IMR-90 (cell line): ENCODE measurements around the gene EXOC6B. TPM values are rescaled to one million over a fixed set of nuclear protein-coding genes. Genes with fewer than 3 reads are reported as not detected.
A peak's percentile ranks its signal among the peaks of the same experiment; 100 is the strongest.

Experiments
- ATAC-seq: fragments of 200-7000 bp; cut with Tn5 transposase; 2 replicates; pipeline ENCODE4 v1.9.1; 2020; ENCODE audit warnings: low read depth, mild to moderate bottlenecking, moderate library complexity
- BruUV-seq: library from RNA; stranded (reverse); fragments of 400-500 nt; replicated peaks from 2 replicates; lab custom pipeline; 2021; lab: Mats Ljungman, UMichigan
- CTCF ChIA-PET: fragments of 300-600 bp; formaldehyde crosslinking; extraction: SDS; loops from one replicate; lab custom pipeline; 2021; ENCODE audit warnings: antibody characterized with exemption; lab: Yijun Ruan, JAX
- POLR2A ChIA-PET: fragments of 300-600 bp; sonication (Branson Sonifier 250); formaldehyde crosslinking; loops from one replicate; lab custom pipeline; 2022; ENCODE audit warnings: antibody characterized with exemption; ENCODE audit not compliant: unreplicated experiment; lab: Charles Lee
- DNase-seq: peaks from one replicate; pipeline ENCODE4 v3.0.0; 2013
- H2AFZ ChIP-seq: replicated peaks from 2 replicates; pipeline ENCODE3; 2013; ENCODE audit warnings: low read length, mild to moderate bottlenecking; ENCODE audit not compliant: poor library complexity
- H2AK5ac ChIP-seq: 2 replicates; pipeline ENCODE4 v1.6.1; 2013; ENCODE audit warnings: low read depth, low read length, inconsistent platforms
- H2AK9ac ChIP-seq: replicated peaks from 2 replicates; pipeline ENCODE3; 2013; ENCODE audit warnings: mild to moderate bottlenecking, low read depth, low read length, moderate library complexity; ENCODE audit not compliant: poor library complexity
- H2BK120ac ChIP-seq: 2 replicates; pipeline ENCODE4 v1.6.1; 2013; ENCODE audit warnings: low read depth, low read length, inconsistent platforms
- H2BK15ac ChIP-seq: 3 replicates; pipeline ENCODE4 v1.6.1; 2013; ENCODE audit warnings: low read depth, low read length, inconsistent platforms
- H2BK20ac ChIP-seq: 2 replicates; pipeline ENCODE4 v1.6.1; 2013; ENCODE audit warnings: low read depth, mild to moderate bottlenecking, inconsistent platforms, low read length, moderate library complexity
- H2BK5ac ChIP-seq: 2 replicates; pipeline ENCODE4 v1.6.1; 2013; ENCODE audit warnings: mild to moderate bottlenecking, low read depth, low read length, inconsistent platforms; ENCODE audit not compliant: poor library complexity, severe bottlenecking
- H3K14ac ChIP-seq: replicated peaks from 2 replicates; pipeline ENCODE4 v1.6.1; 2013; ENCODE audit warnings: low read depth, low read length, inconsistent platforms
- H3K18ac ChIP-seq: 2 replicates; pipeline ENCODE4 v1.6.1; 2013; ENCODE audit warnings: low read depth, low read length, control low read depth
- H3K23ac ChIP-seq: 2 replicates; pipeline ENCODE4 v1.6.1; 2013; ENCODE audit warnings: low read depth, low read length, inconsistent platforms
- H3K27ac ChIP-seq: 2 replicates; pipeline ENCODE4 v1.5.1; 2013; ENCODE audit warnings: mild to moderate bottlenecking, control low read depth, low read length; ENCODE audit not compliant: insufficient read depth
- H3K27me3 ChIP-seq: 2 replicates; pipeline ENCODE4 v1.6.1; 2013; ENCODE audit warnings: low read length; ENCODE audit not compliant: control insufficient read depth, insufficient read depth
- H3K36me3 ChIP-seq: 2 replicates; pipeline ENCODE4 v1.6.1; 2013; ENCODE audit warnings: low read length, mixed read lengths; ENCODE audit not compliant: control insufficient read depth, insufficient read depth
- H3K4ac ChIP-seq: 2 replicates; pipeline ENCODE4 v1.6.1; 2013; ENCODE audit warnings: low read depth, low read length, inconsistent platforms
- H3K4me1 ChIP-seq: 2 replicates; pipeline ENCODE4 v1.6.1; 2013; ENCODE audit warnings: low read length, mixed read lengths; ENCODE audit not compliant: control insufficient read depth, insufficient read depth
- H3K4me2 ChIP-seq: 2 replicates; pipeline ENCODE4 v1.6.1; 2013; ENCODE audit warnings: low read depth, mild to moderate bottlenecking, control low read depth, low read length, moderate library complexity
- H3K4me3 ChIP-seq: 2 replicates; pipeline ENCODE4 v1.5.1; 2013; ENCODE audit warnings: low read depth, mild to moderate bottlenecking, control low read depth, low read length, moderate library complexity; ENCODE audit not compliant: insufficient read depth
- H3K56ac ChIP-seq: 2 replicates; pipeline ENCODE4 v1.6.1; 2013; ENCODE audit warnings: low read length, inconsistent platforms; ENCODE audit not compliant: insufficient read depth; ENCODE audit errors: extremely low read depth
- H3K79me1 ChIP-seq, 2 experiments: 2 replicates each; pipeline ENCODE4 v1.6.1; 2013; ENCODE audit warnings: low read length in 2 of 2, inconsistent platforms in 1 of 2, low read depth in 1 of 2
- H3K9ac ChIP-seq: 2 replicates; pipeline ENCODE4 v1.6.1; 2013; ENCODE audit warnings: low read depth, low read length, control low read depth
- H3K9me1 ChIP-seq: 2 replicates; pipeline ENCODE4 v1.6.1; 2013; ENCODE audit warnings: low read length, inconsistent platforms; ENCODE audit not compliant: insufficient read depth
- H3K9me3 ChIP-seq: 2 replicates; pipeline ENCODE4 v1.6.1; 2013; ENCODE audit warnings: low read length; ENCODE audit not compliant: control insufficient read depth, insufficient read depth
- H4K20me1 ChIP-seq: 2 replicates; pipeline ENCODE4 v1.6.1; 2013; ENCODE audit warnings: low read length, inconsistent platforms; ENCODE audit not compliant: insufficient read depth
- H4K5ac ChIP-seq: 2 replicates; pipeline ENCODE4 v1.6.1; 2013; ENCODE audit warnings: mild to moderate bottlenecking, low read depth, low read length, control low read depth
- H4K8ac ChIP-seq, 2 experiments: 2 replicates each; pipeline ENCODE4 v1.6.1; 2013; ENCODE audit warnings: low read depth in 2 of 2, low read length in 2 of 2, control low read depth in 1 of 2, inconsistent platforms in 1 of 2
- H4K91ac ChIP-seq: 2 replicates; pipeline ENCODE4 v1.6.1; 2013; ENCODE audit warnings: low read depth, low read length, inconsistent platforms; ENCODE audit not compliant: insufficient read depth
- CEBPB ChIP-seq: IDR thresholded peaks from 2 replicates; pipeline ENCODE4 v1.6.1; 2012; ENCODE audit warnings: low read depth, low read length, improper control_type of control experiment
- MAFK ChIP-seq: IDR thresholded peaks from 2 replicates; pipeline ENCODE4 v1.6.1; 2012; ENCODE audit warnings: low read depth, low read length, improper control_type of control experiment
- WGBS, 2 experiments: methylation state at CpG; one replicate each; pipeline versions ENCODE4 v1.1.5 to v1.1.7; 2013; ENCODE audit warnings: missing lambda C conversion rate in 2 of 2; ENCODE audit not compliant: insufficient read length in 1 of 2; ENCODE audit errors: extremely low coverage in 2 of 2; 5-methylcytosine and 5-hydroxymethylcytosine counted together
- dilution Hi-C: fragments of 300-500 bp; cut with HindIII; formaldehyde crosslinking; loops from one replicate; pipeline ENCODE4 v1.14.3; 2018; ENCODE audit warnings: low sequenced_read_pairs; ENCODE audit not compliant: unreplicated experiment
- in situ Hi-C: fragments of 300-500 bp; cut with MboI; formaldehyde crosslinking; loops from 3 replicates; pipeline ENCODE4 v1.14.3; 2019; ENCODE audit warnings: low sequenced_read_pairs, inconsistent platforms, mixed read lengths
- intact Hi-C: fragments of 100-400 bp; cut with micrococcal nuclease; formaldehyde crosslinking; loops from 2 replicates; pipeline ENCODE4 v1.10.0; 2022
- polyA plus RNA-seq, 3 experiments: library from polyadenylated mRNA; depleted of rRNA; stranded (reverse); fragments of >200 nt; gene quantifications; 2 replicates each; pipeline ENCODE4 v1.2.3, GENCODE V29; 2012; ENCODE audit warnings: low replicate concordance in 1 of 3
- total RNA-seq: library from RNA; depleted of rRNA; stranded (reverse); fragments of >200 nt; gene quantifications from 2 replicates; pipeline ENCODE4 v1.2.3, GENCODE V29; 2012

Gene EXOC6B
- total and polyA plus RNA-seq, 2 of the 4 experiments (the other 2 are of a cell fraction): 10.2 to 29.4 TPM

GRCh38 chr2:72176281-72176680 lies 649.6 kb downstream of the EXOC6B start:
- BruUV-seq: no TSS peak
- Histone ChIP-seq H3K4ac (no peak overlapping the region), H2AK9ac (no peak overlapping the region), H2AFZ (no peak overlapping the region), H3K79me1 (no peaks in the 10 kb centered on the region), H3K4me3 (no peak overlapping the region), H4K5ac (no peak overlapping the region), H4K91ac (no peak overlapping the region), H3K4me2 (no peak overlapping the region), H3K4me1 (no peaks in the 10 kb centered on the region), H3K23ac (no peak overlapping the region), H3K14ac (no peak overlapping the region), H2BK20ac (no peak overlapping the region), H2BK15ac (no peak overlapping the region), H2BK120ac (no peak overlapping the region), H3K27me3 (no peaks in the 10 kb centered on the region), H3K36me3 (peaks cover 10% of the 10 kb centered on the region), H2AK5ac (no peak overlapping the region), H4K8ac (no peak overlapping the region), H3K9me1 (peaks cover 4% of the 10 kb centered on the region; the same call in 1 of the 2 replicates), H3K9me3 (no peaks in the 10 kb centered on the region), H4K20me1 (no peaks in the 10 kb centered on the region; the same call in 1 of the 2 replicates), H3K18ac (no peak overlapping the region), H3K9ac (no peak overlapping the region), H2BK5ac (no peak overlapping the region), H3K56ac (no peak overlapping the region), H3K27ac (no peak overlapping the region)
- intact Hi-C loops (no loop called here), dilution Hi-C loops (no loop called here), in situ Hi-C loops (no loop called here)
- DNase-seq (no peak), ATAC-seq (no peak)
- no peak for TF ChIP-seq CEBPB
- TF ChIP-seq MAFK: peak; percentile 73
- ChIA-PET POLR2A (no interaction called here), CTCF (interaction anchor here (0.6 kb wide), 1 partner anchor 12 kb away, joined by 3 read pairs; no protein-coding TSS in a partner anchor)
- WGBS, 2 experiments: no CpG with 5 or more reads among the region's 1 CpG
